ENCODE measurements around the gene DIP2C.

The DIP2C gene

DNA sequence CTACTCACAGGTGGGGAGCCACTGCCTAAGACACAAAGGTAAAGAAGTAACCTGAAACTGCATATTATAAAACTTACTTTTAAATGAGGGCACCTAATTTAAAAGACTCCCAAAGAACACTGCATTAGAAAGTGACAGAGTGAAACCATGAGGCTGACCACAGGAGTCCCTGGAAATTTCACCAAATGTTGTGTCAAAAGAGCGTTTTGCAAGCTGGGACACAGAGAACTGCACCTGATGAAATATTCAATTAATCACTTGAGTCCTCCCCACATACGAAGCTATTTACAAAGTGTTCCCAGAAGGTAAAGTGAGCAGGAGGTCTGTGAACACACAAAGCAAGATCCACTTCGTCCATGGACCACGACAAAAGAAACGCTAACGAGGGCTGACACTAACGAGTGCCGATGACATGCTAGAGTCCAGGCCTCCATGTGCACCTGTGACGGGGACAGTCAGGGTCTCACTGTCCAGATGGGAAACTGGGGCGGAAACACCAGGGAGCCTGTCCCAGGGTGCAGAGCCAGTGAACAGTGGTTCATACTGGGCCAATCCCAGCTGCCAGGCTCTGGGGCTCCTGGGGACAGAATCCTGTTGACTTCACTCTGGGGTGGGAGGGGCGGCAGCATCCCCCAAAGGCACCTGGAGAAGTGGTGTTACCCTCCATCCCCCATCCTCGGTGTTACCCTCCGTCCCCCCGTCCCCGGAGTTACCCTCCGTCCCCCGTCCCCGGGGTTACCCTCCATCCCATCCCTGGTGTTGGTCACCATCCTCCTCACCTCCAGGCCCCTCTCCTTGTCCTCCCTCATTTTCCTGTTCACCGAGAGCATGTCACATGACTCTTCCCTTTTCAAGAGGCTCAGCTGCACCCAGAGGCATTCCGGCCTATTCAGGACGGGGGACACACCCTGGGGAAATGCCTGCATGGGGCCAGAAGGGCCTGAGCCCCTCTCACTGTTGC is 63.4 kb downstream of the DIP2C start:
- no peak for DNase-seq (ENCODE audit: low read depth in 1 of 2, low spot score in 1 of 2)

- no peak for DNase-seq (ENCODE audit: low read depth in 1 of 2, low spot score in 1 of 2)
Measured at GRCh38 chr10:625333-625696, 64.2 kb downstream of the DIP2C start.

DNA sequence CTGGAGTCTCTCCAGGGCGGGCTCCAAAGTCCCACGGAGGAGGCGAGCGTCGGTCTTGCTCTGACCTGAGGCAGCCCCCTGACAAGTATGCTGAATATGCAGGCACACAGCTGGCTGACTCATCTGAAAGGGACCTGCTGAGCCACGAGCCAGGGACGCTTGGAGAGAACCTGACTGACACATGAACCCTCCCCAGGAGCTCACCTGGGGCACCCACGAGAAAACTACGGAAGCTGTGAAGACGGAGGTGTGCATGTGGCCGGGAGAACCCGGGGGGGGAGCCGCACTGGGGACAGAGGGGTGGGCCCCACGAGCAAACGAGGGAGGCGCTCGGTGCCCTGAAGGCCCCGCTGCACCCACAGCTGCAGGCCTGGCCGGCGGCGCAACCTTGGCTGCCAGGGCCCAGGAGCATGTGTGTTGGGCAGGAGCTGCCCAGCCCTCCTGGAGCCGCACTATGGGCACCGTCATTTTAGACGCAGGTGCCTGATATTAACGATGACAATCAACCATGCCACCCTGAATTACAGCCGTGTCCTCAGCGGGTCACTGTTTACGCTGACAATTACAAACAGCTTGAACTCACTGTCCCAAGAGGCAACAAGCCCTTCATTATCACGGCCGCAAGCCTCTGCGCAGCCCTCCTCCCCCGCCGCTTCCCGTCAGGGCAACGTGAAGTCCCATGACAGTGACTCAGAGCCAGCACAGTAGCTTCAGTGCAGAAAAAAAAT is 64.7 kb downstream of the DIP2C start:
- DNase-seq (ENCODE audit: low read depth in 1 of 2, low spot score in 1 of 2) = no peak

- DNase-seq (ENCODE audit: low read depth in 1 of 2, low spot score in 1 of 2) = no peak
Measured at GRCh38 chr10:624312-624604, 65.2 kb downstream of the DIP2C start.

DNA sequence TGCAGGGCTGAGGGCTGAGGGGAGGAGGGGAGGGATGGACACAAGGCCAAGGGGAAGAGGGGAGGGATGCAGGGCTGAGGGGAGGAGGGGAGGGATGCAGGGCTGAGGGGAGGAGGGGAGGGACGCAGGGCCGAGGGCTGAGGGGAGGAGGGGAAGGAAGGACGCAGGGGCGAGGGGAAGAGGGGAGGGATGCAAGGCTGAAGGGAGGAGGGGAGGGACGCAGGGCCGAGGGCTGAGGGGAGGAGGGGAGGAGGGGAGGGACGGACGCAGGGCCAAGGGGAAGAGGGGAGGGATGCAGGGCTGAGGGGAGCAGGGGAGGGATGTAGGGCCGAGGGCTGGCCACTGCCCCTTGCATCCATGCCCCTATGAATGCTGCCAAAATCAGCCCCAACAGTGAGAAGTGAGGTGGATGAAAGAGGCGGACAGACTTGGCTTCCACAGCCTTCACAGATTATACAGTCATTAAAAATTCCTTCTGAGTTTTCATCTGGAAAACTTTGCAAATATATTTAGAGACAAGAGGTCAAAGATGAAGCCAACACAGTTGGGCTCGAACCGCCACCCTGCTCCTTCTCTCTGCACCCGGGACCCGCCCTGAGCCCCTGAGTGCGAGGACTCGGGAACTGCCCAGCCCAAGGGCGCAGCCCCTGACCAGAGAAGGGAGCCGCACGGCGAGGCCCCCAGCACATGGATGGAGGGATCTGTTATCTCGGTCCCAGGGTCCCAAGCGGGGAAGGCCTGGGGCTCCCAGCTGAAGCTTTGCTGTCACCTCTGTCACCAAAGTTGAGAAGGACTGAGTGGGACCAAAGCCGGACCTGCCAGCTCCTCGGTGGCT is 65.8 kb downstream of the DIP2C start:
- DNase-seq (ENCODE audit: low read depth in 1 of 2, low spot score in 1 of 2) = no peak

DNA sequence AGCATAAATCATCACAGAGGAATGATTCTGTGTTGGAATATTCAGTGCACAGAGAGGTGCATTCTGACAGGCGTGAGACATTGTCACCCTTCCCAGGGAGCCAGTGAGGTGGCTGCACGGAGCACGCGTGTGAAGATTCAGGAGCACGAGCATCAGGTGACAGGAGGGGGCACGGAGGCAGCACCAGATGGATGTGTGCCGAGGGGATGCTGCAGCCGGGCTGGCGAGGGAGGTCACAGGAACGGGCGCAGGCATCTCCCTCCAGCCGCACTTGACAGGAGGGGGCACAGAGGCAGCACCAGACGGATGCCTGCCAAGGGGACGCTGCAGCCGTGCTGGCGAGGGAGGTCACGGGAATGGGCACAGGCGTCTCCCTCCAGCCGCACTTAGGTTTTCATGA is 66.5 kb downstream of the DIP2C start:
- no peak for DNase-seq (ENCODE audit: low read depth in 1 of 2, low spot score in 1 of 2)

GRCh38 chr10:621981-622740 is 67.3 kb downstream of the DIP2C start:
- DNase-seq (ENCODE audit: low read depth in 1 of 2, low spot score in 1 of 2) = no peak

GRCh38 chr10:621513-621912 is 68.0 kb downstream of the DIP2C start:
- DNase-seq (ENCODE audit: low read depth in 1 of 2, low spot score in 1 of 2) = no peak

- DNase-seq (ENCODE audit: low read depth in 1 of 2, low spot score in 1 of 2) = no peak
Measured at GRCh38 chr10:620971-621370, 68.5 kb downstream of the DIP2C start.

- no peak for DNase-seq (ENCODE audit: low read depth in 1 of 2, low spot score in 1 of 2)
Measured at GRCh38 chr10:620417-620816, 69.1 kb downstream of the DIP2C start.

- DNase-seq (ENCODE audit: low read depth in 1 of 2, low spot score in 1 of 2) = no peak
Measured at GRCh38 chr10:619710-620109, 69.8 kb downstream of the DIP2C start.

GRCh38 chr10:618229-618989 is 71.1 kb downstream of the DIP2C start:
- DNase-seq (ENCODE audit: low read depth in 1 of 2, low spot score in 1 of 2) = no peak

GRCh38 chr10:617471-617870 is 72.0 kb downstream of the DIP2C start:
- no peak for DNase-seq (ENCODE audit: low read depth in 1 of 2, low spot score in 1 of 2)

DNA sequence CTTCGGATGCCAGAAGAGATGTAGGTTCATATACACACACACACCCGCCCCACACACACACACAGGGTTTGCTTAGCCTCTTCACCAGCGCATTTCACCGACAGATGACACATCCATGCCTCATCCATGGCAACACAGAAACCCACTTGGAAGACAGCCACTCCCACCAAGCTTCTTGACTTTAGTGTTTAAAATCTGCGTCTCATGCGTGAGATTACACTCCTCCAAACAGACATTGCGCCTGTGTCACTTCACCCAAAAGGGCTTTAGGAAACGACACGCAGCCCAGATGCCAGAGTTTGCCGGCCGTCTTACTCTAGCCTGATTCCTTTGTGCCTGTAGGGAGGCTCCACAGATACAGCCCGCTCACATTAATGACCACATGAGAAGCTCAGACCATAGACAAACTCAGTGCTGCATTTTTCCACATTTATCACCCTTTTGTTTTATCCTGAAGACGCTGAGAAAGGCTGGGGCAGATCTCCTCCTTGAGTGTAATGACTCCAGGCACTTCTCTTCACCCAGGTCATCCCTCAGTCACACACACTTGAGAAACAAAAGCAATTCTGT is 73.8 kb downstream of the DIP2C start:
- DNase-seq (ENCODE audit: low read depth in 1 of 2, low spot score in 1 of 2) = no peak

DNA sequence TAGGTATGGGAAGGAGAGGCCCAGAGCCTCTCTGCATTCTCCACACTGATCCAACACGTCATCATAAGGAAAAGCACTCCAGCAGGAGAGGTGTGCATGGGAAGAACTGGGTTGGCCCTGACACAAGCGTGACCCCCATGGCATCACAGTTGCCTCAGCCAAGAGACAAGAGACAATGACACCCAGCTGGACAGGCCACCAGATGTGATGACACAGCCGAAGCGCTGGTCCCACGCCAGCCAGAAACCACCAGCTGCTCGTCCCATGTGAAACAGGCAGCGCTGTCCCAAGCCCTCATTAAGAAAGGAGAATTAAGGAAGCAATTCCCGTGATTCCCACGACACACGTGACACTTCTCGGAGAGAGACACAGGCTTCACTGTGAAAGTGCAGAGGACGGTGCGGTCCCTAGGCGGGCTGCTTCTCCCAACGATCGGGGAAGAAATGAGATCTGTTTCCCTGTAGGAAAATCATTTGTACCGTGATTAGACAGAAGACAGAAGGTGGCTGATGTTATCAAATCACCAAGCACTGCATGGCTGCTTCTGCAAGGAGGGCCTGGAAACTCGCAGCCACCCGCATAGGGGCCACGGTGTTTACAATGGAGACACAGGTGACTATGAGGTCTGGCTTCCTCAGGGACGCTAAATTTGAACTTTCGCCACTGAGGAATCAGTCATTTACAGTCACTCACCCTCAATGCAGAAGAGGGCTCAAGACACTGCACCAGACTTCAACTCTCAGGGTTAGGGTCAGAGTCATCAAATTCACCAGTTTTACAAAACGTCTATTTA is 74.5 kb downstream of the DIP2C start:
- no peak for DNase-seq (ENCODE audit: low read depth in 1 of 2, low spot score in 1 of 2)

DNA sequence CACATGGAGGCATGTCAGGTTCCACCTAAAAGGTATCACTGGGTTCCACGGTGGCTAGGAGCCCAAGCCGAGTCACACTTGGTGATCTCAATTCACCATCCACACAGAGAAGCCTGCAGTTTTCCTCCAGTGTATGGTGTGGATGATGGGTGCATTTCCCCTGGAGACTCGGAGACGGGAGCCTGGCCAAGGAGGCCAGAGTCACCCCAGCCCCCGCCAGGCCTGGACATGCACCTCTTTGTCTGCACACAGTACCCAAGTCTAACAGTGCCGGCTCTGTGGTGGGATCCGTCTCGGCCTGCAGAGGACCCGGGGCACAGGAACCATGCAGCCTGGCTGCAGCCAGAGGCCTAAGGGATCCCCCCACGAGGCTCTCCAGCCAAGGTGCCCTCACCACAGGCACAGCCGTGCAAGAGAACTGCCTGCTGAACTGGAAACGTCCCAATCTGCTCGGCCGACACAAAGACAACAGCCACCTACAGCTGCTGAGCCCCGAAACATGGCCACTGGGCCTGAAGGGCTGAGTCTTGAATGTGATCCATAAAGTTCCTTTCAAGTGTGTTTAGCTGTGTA is 75.2 kb downstream of the DIP2C start:
- DNase-seq (ENCODE audit: low read depth in 1 of 2, low spot score in 1 of 2) = no peak

GRCh38 chr10:613271-614138 is 76.0 kb downstream of the DIP2C start:
- DNase-seq (ENCODE audit: low read depth in 1 of 2, low spot score in 1 of 2) = no peak

DNA sequence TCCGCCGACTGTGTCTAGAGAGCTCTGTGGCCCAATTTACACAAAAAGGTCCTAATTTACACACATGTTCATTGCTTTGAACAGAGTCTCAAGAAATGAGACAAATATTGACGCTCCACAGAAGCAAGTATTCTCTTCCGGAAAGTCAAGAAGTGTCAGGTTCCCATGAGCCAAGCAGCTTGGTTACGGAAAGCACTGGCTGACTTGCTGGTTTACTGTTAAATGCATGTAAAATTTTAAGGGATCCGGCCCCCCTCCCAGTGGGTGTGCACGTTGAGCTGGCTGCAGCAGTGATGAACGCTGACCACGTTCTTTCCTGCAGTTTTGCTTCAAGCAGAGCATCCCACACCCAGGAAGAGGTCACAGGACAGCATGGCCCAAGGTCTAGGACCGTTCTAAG is 76.8 kb downstream of the DIP2C start:
- no peak for DNase-seq (ENCODE audit: low read depth in 1 of 2, low spot score in 1 of 2)
